H1 (cell line): ENCODE results near the gene PGAM2. TPM values are rescaled to one million over a fixed set of nuclear protein-coding genes. Genes with fewer than 3 reads are reported as not detected.

Experiments
- EP300 ChIP-seq, 2 experiments: IDR thresholded peaks; 1 replicate in 1 of 2; 2 replicates in 1 of 2; pipeline ENCODE4 v1.6.1; 2011 to 2012; ENCODE audit warnings: low read depth in 2 of 2, low read length in 2 of 2, mild to moderate bottlenecking in 2 of 2, borderline replicate concordance in 1 of 2, inconsistent platforms in 1 of 2, moderate library complexity in 1 of 2
- polyA plus RNA-seq, 7 experiments: library from polyadenylated mRNA; depleted of rRNA in 3 of 7; stranded (reverse) in 5 of 7; unstranded in 2 of 7; fragments of >200 nt in 5 of 7; fragments of 200-250 nt in 2 of 7; gene quantifications; 1 replicate in 5 of 7; 2 replicates in 1 of 7; 4 replicates in 1 of 7; pipeline versions ENCODE4 v1.2.1 to v1.2.3, GENCODE V29; 2011 to 2013; ENCODE audit warnings: missing spikeins in 2 of 7, mixed read lengths in 2 of 7
- total RNA-seq: library from RNA; stranded (reverse); fragmentation: NEBNext Ultra II Directional; extraction: Animal tissue kit (Norgen Biotek cat#: 25700); gene quantifications from 2 replicates; pipeline ENCODE4 v1.2.1, GENCODE V29; 2021

The PGAM2 gene
- total and polyA plus RNA-seq, 2 of the 8 experiments (the other 6 are each of a cell fraction or from before 2014, with no cell fraction given), result 2.1 to 2.9 TPM

GRCh38 chr7:44101303-44101965, 36.1 kb upstream of the PGAM2 start (continued):
- TF ChIP-seq EP300 (IDR thresholded peaks at IDR 0.05; ENCODE audit: borderline replicate concordance in 1 of 2, low read depth in 2 of 2, low read length in 2 of 2), result no peak
